NCI-H510A treated with DMSO at 0.1 percent for 48 hours (cell line): Measurements from ENCODE around the gene ANTXR1.

Source experiments
- DNase-seq: peaks from one replicate; lab custom pipeline; 2025; lab: John Stamatoyannopoulos, UW

Gene ANTXR1

DNA sequence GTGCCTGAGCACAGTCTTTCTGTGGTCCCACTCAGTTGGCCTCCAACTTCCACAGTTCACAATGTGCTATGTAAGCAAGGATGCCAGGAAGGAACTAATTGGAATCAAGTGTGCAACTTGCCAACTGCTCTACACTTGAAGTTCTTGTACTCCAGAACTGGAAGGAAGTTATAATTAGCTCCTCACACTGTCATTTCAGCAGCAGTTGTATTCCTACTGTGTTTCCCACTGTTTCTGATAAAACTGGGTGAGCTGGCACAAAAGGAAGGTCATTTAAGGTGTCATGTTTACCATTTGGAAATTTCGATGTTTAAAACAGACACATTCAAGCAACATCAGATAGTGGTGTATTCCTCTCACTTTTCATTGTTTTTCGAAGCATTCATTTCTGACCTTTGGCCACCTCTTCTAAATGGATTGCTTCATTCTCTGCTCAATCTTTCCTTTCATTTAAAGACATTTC is 84.2 kb downstream of the ANTXR1 start:
- no peak for DNase-seq

DNA sequence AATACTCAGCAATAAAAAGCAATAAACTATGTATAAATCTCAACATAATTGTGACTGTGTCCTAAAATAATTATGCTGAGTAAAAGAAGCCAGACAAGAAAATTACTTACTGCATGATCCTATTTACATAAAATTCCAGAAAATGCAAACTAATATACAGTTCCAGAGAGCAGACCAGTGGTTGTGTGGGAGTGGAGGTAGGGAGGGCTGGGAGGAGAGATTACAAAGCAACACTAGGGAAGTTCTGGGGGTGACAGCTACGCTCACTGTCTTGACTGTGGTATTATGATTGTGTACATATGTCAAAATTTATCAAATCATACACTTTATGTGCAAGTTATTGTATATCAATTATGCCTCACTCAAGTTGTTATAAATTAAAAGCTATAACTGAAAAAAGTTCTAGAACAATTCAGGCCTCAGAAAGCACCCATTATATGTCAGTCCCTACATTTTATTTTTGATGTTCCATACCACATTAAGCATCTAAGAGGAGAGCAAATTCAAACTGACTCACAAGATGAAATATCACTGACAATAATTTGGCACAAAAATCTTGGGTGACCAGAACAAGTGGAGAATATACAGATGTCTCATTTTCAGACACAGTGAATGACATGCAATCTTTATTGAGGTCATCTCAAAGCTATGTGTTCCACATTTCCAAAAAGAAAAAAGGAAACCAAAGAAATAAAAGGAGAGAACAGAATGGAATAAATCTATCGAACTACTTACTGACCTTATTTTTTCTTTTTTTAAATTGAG is 85.1 kb downstream of the ANTXR1 start:
- DNase-seq = no peak

DNA sequence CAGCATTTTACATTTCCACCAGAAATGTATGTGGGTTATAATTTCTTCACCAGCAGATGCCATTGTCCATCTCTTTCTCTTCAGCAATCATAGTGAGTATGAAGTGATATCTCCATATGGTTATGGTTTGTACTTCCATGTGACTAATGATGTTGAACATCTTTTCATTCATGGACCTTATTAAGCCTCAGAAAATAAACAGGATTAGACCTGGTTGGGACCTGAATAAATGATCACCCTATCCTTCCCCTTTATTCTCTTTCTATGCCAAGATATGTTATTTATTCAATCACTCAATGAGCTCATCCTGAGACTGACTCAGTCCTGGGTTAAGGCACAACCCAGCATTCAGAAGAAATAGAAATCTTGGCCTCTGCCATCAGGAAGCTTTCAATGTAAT is 86.6 kb downstream of the ANTXR1 start:
- DNase-seq = no peak

DNA sequence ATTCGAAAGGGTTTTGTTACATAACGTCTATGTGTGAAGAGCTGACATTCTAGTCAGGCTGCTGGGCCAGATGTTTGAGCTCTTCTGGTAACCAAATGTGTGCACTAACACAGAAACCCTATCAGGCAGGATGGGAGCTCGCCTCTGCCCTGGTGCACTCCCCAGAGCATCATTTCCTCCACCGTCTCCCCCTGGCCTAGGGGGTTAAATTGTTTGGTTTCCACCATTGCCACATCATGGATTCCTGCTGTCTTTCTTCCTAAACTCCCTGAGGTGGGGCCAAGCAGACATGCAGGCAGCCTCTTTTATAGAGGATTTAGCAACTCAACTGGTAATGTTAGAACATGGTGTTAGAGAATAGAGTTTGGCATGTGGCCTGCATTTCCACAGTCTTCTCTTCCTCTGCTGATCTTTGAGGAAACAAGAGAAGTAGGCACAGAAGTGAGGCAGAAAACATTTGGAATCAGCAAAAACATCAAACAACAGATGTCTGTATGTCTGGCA is 87.3 kb downstream of the ANTXR1 start:
- no peak for DNase-seq

DNA sequence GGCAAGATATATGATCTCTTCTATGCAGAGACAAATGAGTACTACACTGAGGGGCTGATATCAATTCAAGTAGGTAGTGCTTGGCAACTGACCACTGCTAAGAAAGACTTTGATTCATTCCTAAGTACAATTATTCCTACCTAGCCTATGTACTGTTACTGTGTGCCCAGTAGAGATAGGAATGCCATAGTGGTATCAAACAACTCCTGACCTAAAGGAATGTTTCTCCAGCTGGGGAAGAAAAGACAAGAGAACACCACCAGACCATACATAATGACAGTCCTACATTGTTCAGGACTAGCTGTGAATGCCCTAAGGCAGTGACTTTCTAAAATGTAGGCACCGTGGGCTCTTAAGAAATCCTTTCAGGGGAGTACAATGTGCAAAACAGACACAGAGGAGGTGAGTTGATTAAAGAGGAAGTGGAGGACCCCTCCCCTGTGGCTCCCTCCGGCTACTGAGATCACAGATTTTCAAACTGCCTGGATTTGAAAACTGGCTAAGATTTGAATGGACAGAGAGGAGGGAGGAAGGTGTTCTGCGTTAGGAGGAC is 89.1 kb downstream of the ANTXR1 start:
- DNase-seq = no peak

DNA sequence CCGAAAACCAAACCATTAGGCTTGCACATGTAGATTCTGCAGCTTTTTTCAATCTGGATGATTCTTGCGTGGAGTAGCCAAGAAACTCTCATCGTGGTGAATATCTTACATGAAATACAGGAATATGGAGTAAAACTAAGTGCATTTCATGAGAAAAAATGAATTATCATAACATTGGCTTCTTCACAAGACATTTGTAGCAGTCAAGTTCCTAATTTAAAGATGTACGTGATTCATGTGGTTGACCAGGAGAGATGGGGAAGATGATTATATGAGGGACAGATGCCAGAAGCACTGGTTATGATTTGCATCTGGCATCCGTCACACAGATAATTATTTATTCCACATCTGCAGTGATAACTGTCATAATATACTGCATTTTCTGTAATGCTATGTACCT is 90.4 kb downstream of the ANTXR1 start:
- DNase-seq = no peak

DNA sequence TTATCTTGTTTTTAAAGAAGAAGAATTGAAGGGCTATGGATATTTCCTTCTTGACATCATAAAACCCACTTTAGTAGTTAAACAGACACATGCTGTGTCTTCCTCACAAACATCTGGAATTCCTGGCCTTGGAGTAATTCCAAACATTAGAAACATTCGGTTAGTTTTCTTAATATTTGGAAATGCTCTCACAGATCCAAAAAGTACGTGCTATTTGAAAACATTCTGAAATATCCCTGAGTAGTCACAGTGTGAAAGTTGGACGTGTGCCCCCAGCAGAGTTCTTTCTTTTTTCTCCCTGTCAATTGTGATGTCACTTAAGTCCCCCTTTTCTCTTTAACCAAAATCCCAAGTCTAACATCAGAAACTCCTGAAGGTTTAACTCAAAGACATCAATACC is 91.3 kb downstream of the ANTXR1 start:
- no peak for DNase-seq

DNA sequence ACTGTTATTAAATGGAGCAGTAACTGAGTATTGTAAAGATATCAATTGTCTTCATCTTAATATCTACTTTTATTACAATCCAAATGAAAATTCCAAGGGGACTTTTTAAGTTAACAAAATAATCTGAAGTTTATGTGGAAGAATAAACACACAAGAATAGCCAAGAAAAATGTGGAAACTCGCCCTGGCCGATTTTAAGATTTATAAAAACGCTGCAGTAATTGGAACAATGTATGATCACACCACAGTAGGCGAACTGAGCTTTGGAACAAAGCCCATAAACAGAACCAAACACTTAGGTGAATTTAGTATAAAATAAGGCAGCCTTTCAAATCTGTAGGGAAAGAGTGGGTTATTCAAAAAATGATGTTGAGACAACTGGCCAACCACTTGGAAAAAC is 96.3 kb downstream of the ANTXR1 start:
- no peak for DNase-seq

DNA sequence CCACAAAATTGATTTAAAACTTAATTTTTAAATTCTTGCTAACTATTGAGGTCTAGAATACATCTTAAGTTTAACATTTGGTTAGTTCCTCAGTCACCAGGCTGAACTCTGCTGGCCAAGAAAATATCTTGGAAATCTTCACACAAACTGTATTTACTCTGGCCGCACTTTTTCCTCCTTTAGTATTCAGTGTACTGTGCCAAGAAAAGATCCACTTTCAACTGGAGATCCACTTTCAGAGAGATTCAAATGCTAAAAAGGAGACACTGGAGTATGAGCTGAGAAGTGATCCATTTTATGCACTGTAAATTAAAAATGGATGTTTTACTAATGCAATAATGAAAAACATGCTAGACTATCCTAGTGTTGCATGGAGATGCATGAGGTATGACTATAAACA is 98.1 kb downstream of the ANTXR1 start:
- no peak for DNase-seq

DNA sequence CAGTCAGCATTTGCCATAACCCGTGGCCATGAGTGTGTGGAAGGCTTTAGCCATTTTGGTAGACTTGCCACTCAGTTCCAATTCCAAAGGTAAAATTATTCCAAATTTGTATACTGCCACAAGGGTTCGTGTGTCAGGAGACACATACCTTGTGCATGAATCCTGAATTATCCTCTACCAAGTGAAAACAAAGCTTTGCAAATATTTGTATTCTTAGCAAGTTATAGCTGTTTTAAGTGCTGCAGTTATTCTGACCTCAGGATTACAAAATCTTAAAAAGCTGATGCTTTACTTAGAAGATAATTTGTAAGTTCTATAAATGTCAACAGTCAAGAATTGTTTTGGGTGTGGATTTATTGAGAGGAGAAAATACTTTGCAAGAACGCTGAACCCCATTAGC is 100.6 kb downstream of the ANTXR1 start:
- no peak for DNase-seq

DNA sequence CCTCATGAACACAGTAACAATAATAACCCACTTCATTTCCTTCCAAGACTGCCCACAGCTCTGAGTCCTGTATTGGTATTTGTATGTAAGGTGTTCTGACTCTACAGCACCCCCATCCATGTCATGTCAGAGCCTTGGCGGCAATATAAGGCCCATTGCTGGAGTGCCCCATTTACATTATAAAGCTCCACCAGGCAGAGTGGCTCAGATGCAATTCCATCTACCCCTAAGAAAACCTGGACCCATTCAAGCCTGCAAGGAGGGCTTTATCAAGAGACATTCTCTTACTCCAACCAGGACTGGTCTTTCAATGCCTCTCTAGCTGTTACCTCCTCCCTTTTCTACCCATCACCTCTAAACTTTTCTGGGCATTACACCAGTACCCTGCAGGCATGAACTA is 101.6 kb downstream of the ANTXR1 start:
- DNase-seq = no peak

DNA sequence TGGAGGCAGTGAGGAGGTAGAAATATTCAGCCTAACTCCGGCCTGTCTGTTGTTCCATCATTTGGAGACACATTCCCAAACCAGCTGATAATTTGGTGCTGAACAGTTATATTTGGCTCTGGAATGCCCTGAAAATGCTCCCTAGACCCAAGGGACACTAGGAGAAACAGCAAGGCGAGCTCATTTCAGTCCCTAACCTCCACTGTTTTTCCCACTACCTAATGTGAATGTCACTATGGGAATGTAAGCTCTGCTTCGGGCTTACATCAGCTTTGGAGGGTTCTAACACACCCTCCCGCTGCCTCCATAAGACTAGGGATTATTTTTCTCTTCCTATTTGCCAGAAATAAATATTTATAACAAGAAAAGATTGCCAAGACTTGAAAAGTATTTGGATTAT is 103.5 kb downstream of the ANTXR1 start:
- no peak for DNase-seq

DNA sequence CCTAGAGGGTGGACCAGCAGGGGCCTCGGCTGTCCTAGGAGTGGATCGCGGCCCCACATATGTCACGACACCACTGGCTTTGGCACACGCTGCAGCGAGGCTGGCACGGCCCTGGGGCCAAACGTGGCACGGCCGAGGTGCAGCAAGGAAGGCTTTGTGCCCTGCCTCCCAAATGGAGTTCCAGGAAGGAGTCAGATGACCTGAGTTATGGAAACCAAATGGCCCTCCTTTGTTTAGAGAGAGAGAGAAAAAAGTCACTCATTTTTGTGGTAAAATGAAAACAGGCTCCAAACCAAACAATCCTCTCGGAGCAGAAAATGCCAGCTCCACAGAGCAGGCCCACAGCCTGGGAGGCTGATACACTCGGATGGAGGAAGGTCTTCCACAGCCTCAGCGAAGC is 105.6 kb downstream of the ANTXR1 start:
- DNase-seq = no peak

DNA sequence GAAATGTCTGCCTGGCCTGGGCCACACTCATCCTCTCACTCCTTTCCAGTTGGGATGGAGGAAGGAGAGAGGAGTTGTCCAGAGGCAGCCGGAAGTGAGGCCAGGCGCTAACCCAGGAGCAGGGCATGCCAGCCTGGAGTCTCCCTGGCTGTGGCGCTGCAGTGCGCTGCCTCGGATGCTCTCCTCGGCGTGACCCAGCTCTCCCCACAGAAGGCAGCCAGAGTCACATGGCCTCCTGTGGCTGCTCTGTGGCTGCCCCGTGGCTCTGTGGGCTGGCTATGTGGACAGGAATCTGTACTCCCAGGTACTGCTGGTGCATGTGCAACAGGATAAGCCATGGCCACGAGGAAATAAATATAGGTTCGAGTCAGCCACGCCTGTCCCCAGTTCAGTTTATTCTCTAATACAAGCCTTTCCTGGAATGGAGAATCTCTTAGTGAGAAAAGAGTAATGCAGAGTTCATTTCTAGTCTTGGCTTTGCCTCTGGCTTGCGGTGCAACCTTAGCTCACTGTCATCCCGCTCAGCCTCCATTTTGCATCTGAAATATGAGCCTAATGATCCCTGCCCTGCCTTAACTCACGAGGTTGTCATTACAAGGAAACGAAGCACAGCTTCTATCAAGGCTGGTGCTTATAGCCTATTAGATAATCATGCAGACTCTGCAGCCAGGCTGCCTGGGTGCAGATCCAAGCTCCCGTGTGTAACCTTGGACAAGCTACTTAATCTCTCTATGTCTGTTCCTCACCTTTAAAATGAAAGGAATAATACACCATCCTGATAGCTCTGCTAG is 106.3 kb downstream of the ANTXR1 start:
- peak; percentile 41 for DNase-seq

DNA sequence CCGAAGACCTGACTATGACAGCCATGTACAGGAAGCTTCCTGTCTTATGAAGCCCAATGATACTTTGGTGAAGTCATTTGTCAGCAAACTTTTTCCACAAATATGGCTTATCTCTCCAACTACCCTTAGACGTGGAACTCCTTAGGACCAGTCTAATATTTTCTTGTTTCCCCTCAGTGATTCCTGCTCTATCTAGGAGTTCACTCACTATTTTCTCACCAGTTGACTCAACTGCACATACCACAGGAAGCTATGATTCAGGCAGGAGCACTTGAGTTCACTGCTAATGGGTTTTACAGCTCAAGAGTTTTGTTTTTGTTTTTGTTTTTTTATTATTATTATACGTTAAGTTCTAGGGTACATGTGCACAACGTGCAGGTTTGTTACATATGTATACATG is 109.3 kb downstream of the ANTXR1 start:
- DNase-seq = peak; percentile 1

DNA sequence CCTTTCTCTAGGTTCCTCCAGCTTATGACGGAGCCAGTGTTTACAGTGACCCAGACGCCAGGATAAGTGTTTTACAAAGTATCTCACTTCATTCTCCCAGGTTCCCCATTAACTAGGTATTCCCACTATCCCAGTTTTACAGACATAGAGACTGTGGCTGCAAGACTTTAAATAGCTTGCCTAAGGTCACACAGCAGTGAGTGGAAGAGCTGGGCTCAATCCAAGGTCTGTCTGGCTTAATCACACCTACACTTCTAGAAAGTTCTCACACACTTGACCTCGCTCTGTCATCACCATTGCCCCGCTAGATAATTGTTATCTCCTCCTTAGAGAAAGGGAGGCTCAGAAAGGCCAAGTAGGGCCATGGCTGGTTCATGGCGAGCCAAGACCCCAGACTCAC is 110.2 kb downstream of the ANTXR1 start:
- no peak for DNase-seq

DNA sequence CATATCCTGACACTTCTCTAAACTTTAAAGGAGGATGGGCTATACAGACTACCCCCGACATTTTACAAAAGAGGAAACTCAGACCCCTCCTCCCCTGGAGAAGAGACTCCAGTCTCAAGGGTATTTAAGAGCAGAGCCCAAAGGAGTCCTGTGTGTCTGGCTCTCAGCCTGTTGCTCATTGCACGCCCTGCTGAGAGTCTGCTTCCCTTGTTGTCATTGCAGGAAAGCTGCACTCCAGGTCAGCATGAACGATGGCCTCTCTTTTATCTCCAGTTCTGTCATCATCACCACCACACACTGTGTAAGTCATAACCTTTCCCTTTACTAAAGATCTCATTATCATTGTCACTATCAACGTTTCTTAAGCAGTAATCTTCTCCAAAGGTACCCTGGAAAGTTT is 111.4 kb downstream of the ANTXR1 start:
- no peak for DNase-seq

DNA sequence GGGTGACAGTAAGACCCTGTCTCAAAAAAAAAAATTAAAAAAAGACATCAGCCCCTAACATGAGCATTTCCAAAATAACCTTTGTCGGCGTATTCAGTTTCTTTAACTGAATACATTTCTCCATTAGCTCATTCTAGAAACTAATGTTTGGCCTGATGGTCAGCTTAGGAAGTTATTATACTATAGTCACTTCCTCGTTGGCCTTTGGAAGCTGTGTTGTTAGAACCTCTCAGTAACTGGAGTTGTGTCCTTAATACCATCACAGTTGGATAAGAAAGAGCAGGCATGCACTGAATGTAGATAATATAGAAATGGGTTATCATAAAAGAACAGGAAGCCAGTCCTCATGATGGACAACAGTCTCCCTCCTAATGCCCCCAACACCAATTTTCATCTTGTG is 112.8 kb downstream of the ANTXR1 start:
- DNase-seq = no peak

DNA sequence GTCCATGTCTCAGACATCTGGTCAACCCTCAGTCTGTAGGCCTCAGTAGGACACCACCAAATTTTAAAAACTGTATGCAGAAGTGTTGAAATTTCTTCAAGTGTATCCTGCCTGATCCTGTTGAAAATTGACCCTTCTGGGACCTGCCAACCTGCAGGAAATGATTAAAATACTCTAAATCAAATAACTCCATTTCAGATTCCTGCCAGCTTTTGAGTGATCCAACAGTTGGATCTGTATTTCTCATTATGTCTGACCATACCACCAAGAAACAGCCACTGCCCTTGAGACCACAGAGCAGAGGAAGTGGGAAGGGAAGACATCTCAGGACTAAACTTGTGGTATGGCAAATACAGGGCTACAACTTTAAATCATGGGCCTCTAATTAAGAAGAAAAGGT is 113.4 kb downstream of the ANTXR1 start:
- no peak for DNase-seq

DNA sequence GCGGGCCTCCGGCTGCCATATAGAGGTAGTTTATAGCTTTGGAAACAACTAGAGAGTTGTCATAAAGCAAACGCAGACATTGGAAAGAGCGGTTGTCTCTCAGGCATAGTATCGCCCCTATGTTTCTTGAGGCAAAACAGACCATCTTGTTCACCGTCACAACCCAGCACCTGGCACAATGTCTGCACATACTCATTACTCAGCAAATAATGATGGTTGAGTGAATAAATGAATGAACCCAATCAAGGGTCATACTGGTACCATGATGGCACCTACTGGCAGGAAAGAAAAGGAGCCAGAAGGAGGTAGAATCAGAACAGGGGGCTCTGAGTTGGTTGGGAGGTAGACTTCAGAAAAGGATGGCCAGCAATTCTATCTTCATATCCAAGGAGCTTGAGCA is 118.5 kb downstream of the ANTXR1 start:
- no peak for DNase-seq

DNA sequence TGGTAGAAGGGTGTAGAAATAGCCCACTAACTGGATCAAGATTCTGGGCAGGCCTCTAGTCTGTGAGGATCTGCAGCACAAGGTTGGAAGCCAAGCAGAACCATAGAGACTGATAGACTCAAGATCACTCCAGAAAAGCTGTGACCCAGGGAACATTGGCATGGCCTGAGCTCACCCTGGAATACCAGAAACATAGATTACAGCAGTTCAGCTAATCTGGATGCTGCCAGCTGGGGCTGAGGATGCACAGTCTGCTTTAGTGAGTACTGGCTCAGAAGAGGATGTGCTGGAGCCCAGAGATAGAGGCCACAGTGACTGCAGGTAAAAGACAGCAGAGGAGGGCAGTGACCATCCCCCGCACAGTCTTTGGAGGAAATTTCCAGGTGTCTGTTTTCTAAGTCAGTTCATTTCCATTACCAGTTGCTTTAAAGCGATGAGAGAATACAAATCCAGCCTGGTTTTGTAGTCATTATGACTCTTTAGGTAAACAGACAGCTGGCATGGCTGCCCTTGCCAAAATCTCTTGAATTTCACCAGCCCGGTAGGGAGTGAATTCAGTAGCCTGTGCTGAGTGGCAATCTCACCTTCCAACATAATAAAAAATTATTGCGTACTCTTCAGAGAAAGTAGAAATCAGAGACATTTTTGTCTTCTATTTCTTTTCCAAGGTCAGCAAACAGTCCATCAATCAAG is 119.2 kb downstream of the ANTXR1 start:
- DNase-seq = no peak

DNA sequence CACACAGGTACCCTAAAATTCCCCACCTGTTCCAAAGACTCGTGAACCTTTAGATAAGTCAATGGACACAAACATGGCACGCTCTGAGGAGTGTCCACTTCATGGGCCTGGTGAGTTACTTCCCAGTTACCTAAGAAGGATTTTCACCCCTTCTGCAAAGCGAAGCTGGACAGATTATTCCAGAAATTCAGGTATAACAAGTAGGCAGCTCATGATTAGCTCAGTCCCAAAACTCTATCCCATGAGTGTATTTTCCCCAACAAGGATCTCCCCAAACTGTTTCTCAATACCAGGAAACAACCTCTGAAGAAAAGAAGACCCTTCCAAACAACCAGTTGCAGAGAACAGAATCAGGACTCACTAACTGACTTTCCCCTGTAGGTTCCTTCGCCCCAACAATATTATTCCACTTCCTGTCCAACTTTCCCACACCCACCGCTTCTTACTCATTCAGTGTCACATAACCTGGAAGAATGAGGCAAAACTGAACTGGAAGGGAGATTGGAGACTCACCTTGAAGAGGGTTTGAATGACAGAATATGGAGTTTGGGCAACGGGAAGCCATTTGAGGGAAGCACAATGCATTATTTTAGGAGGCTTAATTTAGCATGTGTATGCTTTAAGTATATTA is 120.1 kb downstream of the ANTXR1 start:
- no peak for DNase-seq
